VCaP (cell line): ENCODE results near the gene ADARB2.

Experiments
- H3K27ac ChIP-seq: fragments of 450-650 bp; 2 replicates; pipeline ENCODE4 v1.5.1; 2017
- CTCF ChIP-seq: fragments of 450-650 bp; conservative IDR thresholded peaks from 2 replicates; pipeline ENCODE4 v1.5.1; 2017; ENCODE audit warnings: mild to moderate bottlenecking, moderate library complexity

Gene ADARB2

GRCh38 chr10:1267148-1267547 lies 470.2 kb downstream of the ADARB2 start:
- TF ChIP-seq CTCF = no peak

GRCh38 chr10:1266033-1266802 lies 471.1 kb downstream of the ADARB2 start:
- no peak overlapping the region for H3K27ac ChIP-seq
- no peak for TF ChIP-seq CTCF

More at GRCh38 chr10:1267148-1267547, 470.2 kb downstream of the ADARB2 start:
- no peak overlapping the region for H3K27ac ChIP-seq

GRCh38 chr10:1264001-1264400 lies 473.3 kb downstream of the ADARB2 start:
- no peak overlapping the region for H3K27ac ChIP-seq
- TF ChIP-seq CTCF = no peak

GRCh38 chr10:1257274-1257673 lies 480.1 kb downstream of the ADARB2 start:
- H3K27ac ChIP-seq = no peak overlapping the region
- no peak for TF ChIP-seq CTCF

GRCh38 chr10:1256432-1256725 lies 480.9 kb downstream of the ADARB2 start:
- no peak for TF ChIP-seq CTCF
- H3K27ac ChIP-seq = no peak overlapping the region

GRCh38 chr10:1255600-1256431 lies 481.5 kb downstream of the ADARB2 start:
- TF ChIP-seq CTCF = no peak
- no peak overlapping the region for H3K27ac ChIP-seq

- no peak overlapping the region for H3K27ac ChIP-seq
- no peak for TF ChIP-seq CTCF
These were observed 482.2 kb downstream of the ADARB2 start for GRCh38 chr10:1255118-1255517.
